ENCODE data around the gene ITFG1. TPM values are rescaled to one million over a fixed set of nuclear protein-coding genes. Genes with fewer than 3 reads are reported as not detected.

Gene ITFG1
- total and polyA plus RNA-seq, 2 of the 13 experiments (the other 11 are each of a cell fraction or from before 2014, with no cell fraction given) = 74.5 to 150 TPM

DNA sequence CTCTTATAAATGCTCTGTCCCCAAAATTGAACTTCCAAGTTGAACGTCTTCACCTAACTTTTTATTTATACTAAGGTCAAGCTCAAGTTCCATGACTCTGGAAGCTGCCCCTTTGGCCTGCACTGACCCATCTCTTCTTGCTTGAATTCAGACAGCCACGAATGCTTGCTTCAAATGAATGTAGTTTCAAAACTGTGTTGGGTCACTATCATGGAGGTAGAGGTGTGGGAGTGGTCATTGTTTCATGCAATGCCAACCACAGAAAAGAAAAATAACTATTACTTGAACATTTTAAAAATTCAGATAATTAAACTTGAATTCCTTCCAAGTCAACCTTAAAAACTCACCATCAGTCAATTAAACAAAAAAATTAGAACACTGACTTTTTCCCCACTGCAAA is 2.5 kb downstream of the ITFG1 start:
- Histone ChIP-seq H3K4me1 (ENCODE audit: insufficient read depth, low read length) (peaks cover 39% of the 10 kb centered on the region), H3K79me2 (ENCODE audit: insufficient read depth, low read length) (peaks cover 28% of the 10 kb centered on the region), H3K27me3 (ENCODE audit: control insufficient read depth in 1 of 2, insufficient read depth in 2 of 2, low read length in 2 of 2) (no peaks in the 10 kb centered on the region; a peak in 1 of 5 replicates), H3K27ac (ENCODE audit: extremely low read length, insufficient read depth, low read length) (no peak overlapping the region), H3K4me3 (replicated peaks in 1 of 3; ENCODE audit: insufficient read depth in 1 of 3, low read depth in 2 of 3, low read length in 3 of 3) (no peak overlapping the region), H3K4me2 (ENCODE audit: low read depth, low read length) (no peak overlapping the region), H2AFZ (ENCODE audit: low read length) (no peak overlapping the region), H4K20me1 (ENCODE audit: insufficient read depth, low read length) (no peaks in the 10 kb centered on the region), H3K9me3 (ENCODE audit: low read length) (no peaks in the 10 kb centered on the region), H3K9ac (ENCODE audit: insufficient read depth, low read depth, low read length) (no peak overlapping the region), H3K36me3 (replicated peaks in 1 of 2; ENCODE audit: control insufficient read depth in 1 of 2, insufficient read depth in 2 of 2, low read length in 2 of 2) (peaks cover 0 to 12% of the 10 kb centered on the region in 2 experiments; a peak in 4 of 5 replicates)
- BruUV-seq (replicated peaks) = no TSS peak
- in situ Hi-C loops (cut with HindIII; ENCODE audit: extremely low pct_ligation_motif_present, low pct_unique_long_range_greater_than_20kb) (no loop called here), intact Hi-C loops (cut with micrococcal nuclease; ENCODE audit: unreplicated experiment) (no loop called here)
- DNase-seq (ENCODE audit: low spot score) (no peak), ATAC-seq (no peak), FAIRE-seq (no peak)
- CTCF ChIA-PET (ENCODE audit: low intra/inter-chr PET ratio, low total read pairs) = no interaction called here
- POLR2A ChIA-PET = no interaction called here
- 95% methylated on average over 2 of the region's 2 CpGs for WGBS (ENCODE audit: low lambda C conversion rate)
- TF ChIP-seq ZNF160 (CRISPR knock-in tag; IDR thresholded peaks at IDR 0.05) = no peak
- TF ChIP-seq, protein P1, sequence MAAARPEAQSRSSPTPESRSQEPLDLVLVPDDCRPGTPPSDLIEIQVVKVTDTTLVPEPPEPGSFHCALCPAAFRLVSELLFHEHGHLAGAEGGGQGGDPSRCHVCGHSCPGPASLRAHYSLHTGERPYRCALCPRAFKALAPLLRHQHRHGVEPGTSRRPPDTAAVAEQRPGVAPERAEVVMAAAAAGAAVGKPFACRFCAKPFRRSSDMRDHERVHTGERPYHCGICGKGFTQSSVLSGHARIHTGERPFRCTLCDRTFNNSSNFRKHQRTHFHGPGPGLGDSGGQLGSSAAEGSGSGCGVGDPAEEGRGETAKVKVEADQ (CRISPR knock-in tag; IDR thresholded peaks at IDR 0.05; ENCODE audit: borderline replicate concordance) = no peak
- TF ChIP-seq IKZF4 (CRISPR knock-in tag; IDR thresholded peaks at IDR 0.05; ENCODE audit: borderline replicate concordance, low read depth, not compliant biosample characterization) = no peak
- no peak for TF ChIP-seq RXRA (CRISPR knock-in tag; IDR thresholded peaks at IDR 0.05)
- TF ChIP-seq CEBPB (IDR thresholded peaks at IDR 0.05; ENCODE audit: borderline replicate concordance, low read depth, low read length) = no peak
- TF ChIP-seq, protein P2, sequence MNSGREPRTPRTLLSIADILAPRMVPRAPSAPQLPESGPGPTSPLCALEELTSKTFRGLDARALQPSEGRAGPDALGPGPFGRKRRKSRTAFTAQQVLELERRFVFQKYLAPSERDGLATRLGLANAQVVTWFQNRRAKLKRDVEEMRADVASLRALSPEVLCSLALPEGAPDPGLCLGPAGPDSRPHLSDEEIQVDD (CRISPR knock-in tag; IDR thresholded peaks at IDR 0.05; ENCODE audit: borderline replicate concordance) = no peak
- TF ChIP-seq ZNF749 (CRISPR knock-in tag; IDR thresholded peaks at IDR 0.05; ENCODE audit: borderline replicate concordance) = no peak
- TF ChIP-seq, protein P3, sequence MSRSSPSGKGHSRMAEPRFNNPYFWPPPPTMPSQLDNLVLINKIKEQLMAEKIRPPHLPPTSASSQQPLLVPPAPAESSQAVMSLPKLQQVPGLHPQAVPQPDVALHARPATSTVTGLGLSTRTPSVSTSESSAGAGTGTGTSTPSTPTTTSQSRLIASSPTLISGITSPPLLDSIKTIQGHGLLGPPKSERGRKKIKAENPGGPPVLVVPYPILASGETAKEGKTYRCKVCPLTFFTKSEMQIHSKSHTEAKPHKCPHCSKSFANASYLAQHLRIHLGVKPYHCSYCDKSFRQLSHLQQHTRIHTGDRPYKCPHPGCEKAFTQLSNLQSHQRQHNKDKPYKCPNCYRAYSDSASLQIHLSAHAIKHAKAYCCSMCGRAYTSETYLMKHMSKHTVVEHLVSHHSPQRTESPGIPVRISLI (CRISPR knock-in tag; IDR thresholded peaks at IDR 0.05; ENCODE audit: borderline replicate concordance) = no peak
- TF ChIP-seq JDP2 (CRISPR knock-in tag; IDR thresholded peaks at IDR 0.05; ENCODE audit: borderline replicate concordance) = no peak
- TF ChIP-seq, protein P4, sequence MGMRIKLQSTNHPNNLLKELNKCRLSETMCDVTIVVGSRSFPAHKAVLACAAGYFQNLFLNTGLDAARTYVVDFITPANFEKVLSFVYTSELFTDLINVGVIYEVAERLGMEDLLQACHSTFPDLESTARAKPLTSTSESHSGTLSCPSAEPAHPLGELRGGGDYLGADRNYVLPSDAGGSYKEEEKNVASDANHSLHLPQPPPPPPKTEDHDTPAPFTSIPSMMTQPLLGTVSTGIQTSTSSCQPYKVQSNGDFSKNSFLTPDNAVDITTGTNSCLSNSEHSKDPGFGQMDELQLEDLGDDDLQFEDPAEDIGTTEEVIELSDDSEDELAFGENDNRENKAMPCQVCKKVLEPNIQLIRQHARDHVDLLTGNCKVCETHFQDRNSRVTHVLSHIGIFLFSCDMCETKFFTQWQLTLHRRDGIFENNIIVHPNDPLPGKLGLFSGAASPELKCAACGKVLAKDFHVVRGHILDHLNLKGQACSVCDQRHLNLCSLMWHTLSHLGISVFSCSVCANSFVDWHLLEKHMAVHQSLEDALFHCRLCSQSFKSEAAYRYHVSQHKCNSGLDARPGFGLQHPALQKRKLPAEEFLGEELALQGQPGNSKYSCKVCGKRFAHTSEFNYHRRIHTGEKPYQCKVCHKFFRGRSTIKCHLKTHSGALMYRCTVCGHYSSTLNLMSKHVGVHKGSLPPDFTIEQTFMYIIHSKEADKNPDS (CRISPR knock-in tag; IDR thresholded peaks at IDR 0.05) = no peak
- TF ChIP-seq ZNF75D (CRISPR knock-in tag; IDR thresholded peaks at IDR 0.05; ENCODE audit: borderline replicate concordance) = no peak
- no peak for TF ChIP-seq ZNF335 (CRISPR knock-in tag; IDR thresholded peaks at IDR 0.05)
- TF ChIP-seq IRX3 (CRISPR knock-in tag; IDR thresholded peaks at IDR 0.05; ENCODE audit: borderline replicate concordance, low read depth) = no peak
- TF ChIP-seq, protein P5, sequence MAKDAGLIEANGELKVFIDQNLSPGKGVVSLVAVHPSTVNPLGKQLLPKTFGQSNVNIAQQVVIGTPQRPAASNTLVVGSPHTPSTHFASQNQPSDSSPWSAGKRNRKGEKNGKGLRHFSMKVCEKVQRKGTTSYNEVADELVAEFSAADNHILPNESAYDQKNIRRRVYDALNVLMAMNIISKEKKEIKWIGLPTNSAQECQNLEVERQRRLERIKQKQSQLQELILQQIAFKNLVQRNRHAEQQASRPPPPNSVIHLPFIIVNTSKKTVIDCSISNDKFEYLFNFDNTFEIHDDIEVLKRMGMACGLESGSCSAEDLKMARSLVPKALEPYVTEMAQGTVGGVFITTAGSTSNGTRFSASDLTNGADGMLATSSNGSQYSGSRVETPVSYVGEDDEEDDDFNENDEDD (CRISPR knock-in tag; IDR thresholded peaks at IDR 0.05; ENCODE audit: borderline replicate concordance) = no peak
- TF ChIP-seq, protein P6, sequence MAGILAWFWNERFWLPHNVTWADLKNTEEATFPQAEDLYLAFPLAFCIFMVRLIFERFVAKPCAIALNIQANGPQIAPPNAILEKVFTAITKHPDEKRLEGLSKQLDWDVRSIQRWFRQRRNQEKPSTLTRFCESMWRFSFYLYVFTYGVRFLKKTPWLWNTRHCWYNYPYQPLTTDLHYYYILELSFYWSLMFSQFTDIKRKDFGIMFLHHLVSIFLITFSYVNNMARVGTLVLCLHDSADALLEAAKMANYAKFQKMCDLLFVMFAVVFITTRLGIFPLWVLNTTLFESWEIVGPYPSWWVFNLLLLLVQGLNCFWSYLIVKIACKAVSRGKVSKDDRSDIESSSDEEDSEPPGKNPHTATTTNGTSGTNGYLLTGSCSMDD (CRISPR knock-in tag; IDR thresholded peaks at IDR 0.05) = no peak

Measured in HepG2 (cell line).